ENCODE data around the gene TNNI2.
"Not testable (repeated sequence)": the region's sequence is repeated elsewhere in the genome, so short reads cannot be mapped to it uniquely, and the experiment has no call there.

TNNI2 gene

DNA sequence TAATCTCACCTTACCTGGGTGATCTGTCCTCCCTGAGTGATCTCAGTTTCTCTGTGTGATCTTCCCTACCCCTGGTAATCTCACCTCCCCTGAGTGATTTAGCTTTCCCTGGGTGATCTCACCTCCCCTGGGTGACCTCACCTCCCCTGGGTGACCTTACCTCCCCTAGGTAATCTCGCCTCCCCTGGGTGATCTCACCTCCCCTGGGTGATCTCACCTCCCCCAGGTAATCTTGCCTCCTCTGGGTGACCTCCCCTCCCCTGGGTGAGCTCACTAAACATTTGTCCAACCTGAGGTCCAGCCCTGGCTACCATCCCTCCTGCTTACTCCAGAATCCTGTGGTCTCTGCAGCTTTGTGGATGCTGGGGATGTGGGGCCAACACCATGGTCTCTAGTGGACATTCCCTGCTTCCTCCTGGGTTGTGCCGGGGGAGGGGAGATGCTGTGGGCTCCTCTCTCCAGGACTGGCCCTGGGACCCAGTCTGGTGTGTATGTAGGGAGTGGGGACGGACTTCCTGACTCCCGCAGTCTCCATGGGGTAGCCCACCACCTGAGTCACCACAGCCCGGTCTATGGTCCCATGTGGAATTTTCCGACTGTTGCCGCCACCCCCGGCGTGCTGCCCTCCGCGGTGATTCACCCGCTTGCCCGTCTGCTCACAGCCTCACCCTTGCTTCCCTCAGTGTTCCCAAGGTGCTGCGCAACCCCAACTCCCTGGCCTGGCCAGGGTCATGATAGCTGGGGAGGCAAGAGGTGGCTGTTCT is 24.0 kb downstream of the TNNI2 start:
- no peak for DNase-seq (ENCODE audit: low read depth, low spot score)

DNA sequence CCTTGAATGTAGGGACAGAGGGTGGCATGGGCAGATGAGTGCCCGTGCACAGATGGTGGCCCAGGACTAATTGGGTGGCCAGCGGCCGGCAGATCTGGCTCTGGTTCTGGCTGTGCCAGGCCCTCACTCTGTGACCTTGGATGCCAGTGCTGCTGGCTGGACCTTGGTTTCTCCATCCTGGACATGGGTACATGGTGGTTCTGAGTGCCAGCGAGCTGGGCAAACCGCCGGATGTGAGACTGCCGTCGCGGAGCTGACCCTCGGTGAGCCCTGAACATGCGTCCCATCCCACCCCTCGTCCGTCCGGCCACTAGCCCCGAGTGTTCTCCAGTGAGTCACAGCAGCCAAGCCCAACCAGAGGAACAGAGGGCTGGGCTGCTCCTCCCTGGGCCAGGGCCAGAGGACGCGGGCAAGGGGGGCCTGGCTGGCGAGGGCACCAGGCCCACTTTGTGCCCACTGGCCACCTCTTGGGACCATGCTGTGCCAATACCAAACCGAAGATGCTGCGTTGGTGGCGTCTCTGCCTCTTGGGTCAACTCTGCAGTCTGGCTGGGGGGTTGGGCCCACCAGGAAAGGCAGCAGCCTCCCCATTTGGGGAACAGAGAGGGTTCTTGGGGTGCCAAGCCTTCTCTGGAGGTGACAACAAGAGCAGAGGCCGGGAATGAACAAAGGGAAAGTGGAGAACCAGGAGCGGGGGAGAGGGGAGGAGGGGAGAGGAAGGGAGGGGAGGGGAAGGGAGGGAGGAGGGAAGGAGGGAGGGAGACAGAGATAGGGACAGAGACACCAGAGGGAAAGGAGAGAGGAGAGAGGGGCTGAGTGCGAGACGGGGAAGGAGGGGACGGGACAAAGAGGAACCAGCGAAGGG is 24.8 kb downstream of the TNNI2 start:
- DNase-seq (ENCODE audit: low read depth, low spot score), result peak; percentile 83

DNA sequence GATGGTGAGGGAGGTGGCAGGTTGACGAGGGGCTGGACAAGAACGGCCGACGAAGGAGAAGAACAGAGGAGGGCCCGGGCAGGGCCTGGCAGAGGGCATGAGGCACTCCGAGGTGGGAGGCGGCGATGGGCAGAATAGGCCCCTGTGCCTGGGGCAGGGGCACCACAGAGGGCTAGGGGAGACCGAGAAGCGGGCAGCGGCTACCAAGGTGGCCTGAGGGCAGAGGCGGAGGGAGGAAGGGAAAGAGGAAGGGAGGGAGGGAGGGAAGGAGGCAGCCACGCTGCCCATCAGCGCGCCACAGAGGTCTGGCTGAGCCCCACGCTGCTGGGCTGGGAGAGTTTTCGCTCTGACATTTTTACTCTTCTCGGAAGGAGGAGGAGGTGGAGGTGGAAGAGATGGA is 25.4 kb downstream of the TNNI2 start:
- no peak for DNase-seq (ENCODE audit: low read depth, low spot score)

DNA sequence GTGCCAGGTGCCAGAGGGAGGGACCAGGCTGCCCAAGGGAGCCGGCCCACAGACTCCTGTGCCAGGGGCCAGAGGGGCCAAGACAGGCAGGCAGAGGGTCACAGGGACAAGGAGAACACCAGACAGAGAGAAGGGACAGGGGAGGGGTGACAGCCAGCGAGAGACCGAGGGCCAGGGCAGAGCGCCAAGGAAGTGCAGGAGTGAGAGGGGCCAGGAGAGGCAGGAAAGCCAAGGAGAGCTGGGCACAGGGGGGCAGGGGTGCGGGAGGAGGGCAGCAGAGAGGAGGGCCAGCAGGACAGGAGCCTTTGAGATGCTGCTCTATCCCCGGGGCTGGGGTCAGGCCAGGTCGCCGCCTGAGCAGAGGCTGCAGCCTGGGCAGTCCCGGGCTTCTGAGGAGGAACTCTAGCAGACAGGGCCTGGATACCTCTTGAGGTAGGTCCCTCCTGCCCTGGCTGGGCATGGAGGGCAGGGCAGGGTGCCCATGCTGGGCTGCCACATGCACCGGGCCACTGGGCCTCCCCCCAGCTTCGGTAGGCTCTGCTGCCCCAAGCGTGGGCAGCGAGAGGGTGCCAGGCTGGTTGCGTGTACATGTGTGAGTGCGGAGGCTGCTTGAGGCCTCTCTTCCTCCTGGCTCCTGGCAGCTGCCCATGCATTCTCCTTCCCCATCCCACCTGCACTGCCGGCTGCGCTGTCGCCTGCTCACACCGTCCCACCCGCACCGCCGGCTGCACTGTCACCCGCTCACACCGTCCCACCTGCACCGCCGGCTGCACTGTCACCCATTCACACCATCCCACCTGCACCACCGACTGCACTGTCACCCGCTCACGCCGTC is 26.3 kb downstream of the TNNI2 start:
- DNase-seq (ENCODE audit: low read depth, low spot score), result no peak

DNA sequence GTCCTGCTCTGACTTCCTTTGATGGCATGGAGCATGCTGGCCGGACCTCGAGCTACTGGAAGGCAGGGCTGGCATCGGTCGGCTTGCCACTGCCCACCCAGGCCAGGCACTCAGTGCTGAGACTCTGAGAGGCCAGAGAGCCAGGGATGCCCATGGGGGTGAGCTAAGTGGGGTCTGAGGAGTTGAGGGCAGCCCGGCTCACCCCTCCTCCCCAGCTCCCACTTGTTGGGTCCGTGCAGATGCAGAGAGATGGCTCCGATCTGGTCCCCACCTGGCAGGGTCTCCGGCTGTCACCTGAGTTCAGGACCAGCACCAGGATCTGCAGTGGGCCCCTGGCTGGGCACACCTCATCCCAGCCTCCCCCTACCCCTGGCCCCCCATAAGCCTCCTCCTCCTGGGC is 27.4 kb downstream of the TNNI2 start:
- DNase-seq (ENCODE audit: low read depth, low spot score), result no peak

- DNase-seq (ENCODE audit: low read depth, low spot score), result no peak
Observed at GRCh38 chr11:1866776-1867175, 28.0 kb downstream of the TNNI2 start.

- no peak for DNase-seq (ENCODE audit: low read depth, low spot score)
Observed at GRCh38 chr11:1867381-1867780, 28.6 kb downstream of the TNNI2 start.

- no peak for DNase-seq (ENCODE audit: low read depth, low spot score)
Observed at GRCh38 chr11:1868056-1868635, 29.4 kb downstream of the TNNI2 start.

DNA sequence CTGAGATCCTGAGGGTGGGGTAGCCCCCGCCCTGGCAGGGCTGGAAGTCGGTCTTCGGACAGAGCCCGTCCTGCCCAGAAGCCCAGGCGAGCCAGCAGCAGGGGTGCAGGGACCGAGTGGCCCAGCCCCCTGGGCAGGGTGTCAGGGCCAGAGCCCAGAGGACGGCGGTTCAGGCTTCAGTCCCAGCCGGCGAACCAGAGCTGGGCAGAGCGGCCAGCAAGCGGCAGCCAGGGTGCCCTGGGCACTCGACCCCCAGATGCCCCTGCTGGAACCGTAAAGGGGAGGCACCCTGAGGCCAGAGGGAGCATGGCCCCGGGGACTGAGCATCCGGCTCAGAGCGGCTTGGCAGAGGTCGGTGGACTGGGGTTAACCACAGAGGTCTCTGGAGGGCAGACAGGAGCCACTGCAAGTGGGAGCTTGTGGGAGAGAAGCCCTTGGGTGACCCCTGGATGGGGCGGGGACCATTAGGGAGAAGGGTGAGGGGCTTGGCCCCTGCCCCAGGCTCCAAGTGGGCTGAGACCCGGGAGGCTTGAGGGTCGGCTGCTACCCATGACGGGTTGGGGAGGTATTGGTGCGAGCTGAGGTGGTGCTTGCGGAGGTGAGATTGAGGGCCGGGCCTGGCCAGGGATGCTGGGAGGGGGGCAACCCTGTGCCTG is 30.0 kb downstream of the TNNI2 start:
- DNase-seq (ENCODE audit: low read depth, low spot score), result no peak

GRCh38 chr11:1869427-1870325 is 30.9 kb downstream of the TNNI2 start:
- no peak for DNase-seq (ENCODE audit: low read depth, low spot score)

DNA sequence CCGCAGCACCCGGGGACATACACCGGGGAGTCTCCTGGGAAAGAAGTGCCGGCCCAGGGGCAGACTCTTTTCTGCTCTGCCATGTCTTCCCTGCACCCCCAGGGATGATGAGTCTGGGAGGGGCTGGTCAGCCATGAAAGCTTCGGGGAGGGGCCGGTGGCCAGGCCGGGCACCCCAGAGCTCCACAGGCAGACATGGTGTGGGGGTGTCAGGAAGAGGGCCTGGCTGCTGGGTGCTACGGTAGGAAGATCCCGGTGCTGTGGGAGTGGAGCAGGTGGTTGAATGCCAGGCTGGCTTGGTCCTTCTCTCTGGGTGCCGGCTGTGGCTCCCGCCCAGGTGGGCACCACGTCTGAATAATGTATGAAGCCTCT is 31.5 kb downstream of the TNNI2 start:
- DNase-seq (ENCODE audit: low read depth, low spot score), result no peak

DNA sequence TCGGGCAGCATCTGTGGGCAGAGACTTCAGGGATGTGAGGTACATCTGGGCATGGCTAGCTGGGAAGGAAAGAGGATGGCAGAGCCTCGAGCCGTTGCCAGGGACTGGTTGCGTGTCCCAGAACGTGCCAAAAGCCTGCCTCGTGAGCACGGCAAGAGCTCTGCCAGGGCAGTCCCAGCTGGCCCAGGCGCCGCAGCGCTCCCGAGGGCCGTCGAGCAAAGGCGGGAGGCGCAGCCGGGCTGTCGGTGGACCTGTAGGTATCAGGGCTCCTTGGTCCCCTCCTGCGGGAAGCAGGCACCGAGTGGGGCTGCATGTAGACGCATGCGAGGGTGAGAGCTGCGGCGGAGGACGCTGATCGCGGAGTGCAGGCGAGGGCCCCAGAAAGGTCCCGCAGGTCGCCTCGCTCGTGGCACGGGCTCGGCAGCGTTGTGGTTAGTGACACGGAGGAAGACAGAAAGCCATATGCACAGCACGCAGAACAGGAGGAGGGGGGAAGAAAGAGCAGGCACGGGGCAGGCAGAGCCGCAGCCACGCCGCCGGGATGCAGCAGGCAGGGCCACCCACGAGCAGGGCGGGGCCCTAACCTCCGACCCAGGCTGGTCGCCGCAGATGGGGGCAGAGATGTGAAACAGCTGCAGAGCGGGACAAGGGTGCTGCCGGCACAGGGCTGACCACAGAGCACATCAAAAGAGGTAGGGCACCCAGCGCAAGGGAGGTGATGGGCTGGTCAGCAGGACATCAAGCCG is 32.1 kb downstream of the TNNI2 start:
- no peak for DNase-seq (ENCODE audit: low read depth, low spot score)

- DNase-seq (ENCODE audit: low read depth, low spot score), result no peak
Observed at GRCh38 chr11:1871531-1871930, 32.8 kb downstream of the TNNI2 start.

DNA sequence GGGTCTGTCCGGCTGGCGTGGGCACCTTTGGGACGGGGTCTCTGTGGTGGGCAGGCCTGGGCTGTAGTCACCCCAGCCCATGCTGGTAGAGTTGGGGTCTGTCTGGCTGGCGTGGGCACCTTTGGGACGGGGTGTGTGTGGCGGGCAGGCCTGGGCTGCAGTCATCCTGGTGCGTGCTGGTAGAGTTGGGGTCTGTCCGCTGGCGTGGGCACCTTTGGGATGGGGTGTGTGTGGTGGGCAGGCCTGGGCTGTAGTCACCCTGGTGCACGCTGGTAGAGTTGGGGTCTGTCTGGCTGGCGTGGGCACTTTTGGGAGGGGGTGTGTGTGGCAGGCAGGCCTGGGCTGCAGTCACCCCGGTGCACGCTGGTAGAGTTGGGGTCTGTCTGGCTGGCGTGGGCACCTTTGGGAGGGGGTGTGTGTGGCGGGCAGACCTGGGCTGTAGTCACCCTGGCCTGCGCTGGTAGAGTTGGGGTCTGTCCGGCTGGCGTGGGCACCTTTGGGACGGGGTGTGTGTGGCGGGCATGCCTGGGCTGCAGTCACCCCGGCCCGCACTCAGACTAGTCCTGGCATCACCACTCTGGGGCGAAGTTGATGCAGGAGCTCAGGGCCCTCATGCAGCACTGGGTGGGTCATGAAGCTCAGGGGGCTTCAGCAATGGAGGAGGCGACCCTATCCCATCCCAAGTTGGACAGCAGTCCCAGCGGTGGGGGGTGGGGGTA is 33.6 kb downstream of the TNNI2 start:
- DNase-seq (ENCODE audit: low read depth, low spot score), result no peak

GRCh38 chr11:1873048-1873812 is 34.4 kb downstream of the TNNI2 start:
- peak; percentile 75 for DNase-seq (ENCODE audit: low read depth, low spot score)

DNA sequence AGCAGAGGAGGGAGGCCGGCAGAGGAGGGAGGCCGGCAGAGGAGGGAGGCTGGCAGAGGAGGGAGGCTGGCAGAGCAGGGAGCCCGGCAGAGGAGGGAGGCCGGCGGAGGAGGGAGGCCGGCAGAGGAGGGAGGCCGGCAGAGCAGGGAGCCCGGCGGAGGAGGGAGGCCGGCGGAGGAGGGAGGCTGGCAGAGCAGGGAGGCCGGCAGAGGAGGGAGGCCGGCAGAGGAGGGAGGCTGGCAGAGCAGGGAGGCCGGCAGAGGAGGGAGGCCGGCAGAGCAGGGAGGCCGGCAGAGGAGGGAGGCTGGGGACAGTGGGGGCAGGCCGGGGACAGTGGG is 35.0 kb downstream of the TNNI2 start:
- DNase-seq (ENCODE audit: low read depth, low spot score), result not testable (repeated sequence)

GRCh38 chr11:1874441-1875092 is 35.8 kb downstream of the TNNI2 start:
- DNase-seq (ENCODE audit: low read depth, low spot score), result not testable (repeated sequence)

Data from brain pericyte (primary cell).